ENCODE results near the gene TMEM72.

DNA sequence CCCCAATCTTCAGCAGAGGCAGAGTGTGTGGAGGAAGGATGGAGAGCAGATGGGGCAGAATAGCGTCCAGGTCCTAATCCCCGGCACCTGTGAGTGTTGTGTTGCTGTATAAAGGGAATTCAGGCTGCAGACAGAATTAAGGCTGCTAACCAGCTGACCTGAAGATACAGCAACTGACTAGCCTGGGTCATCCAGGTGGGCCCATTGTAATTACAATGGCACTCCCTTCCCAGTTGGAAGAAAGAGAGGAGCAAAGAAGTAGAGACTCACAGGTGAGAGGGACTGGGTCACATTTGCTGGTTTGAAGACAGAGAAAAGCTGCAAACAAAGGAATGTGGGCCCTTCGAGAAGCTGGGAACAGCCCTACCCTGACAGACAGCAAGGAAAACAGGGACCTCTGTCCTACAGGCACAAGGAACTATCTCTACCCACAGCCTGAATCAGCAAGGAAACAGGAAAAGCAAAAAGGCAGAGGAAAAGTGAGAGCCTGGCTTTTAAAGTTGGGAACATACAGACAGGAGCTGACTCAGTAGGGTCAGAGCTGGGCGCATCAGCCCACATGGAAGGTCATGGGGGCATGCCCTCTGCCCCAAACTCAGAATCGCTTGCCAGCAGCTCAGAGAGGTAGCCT lies 11.6 kb upstream of the TMEM72 start:
- TF ChIP-seq CTCF (IDR thresholded peaks at IDR 0.05; ENCODE audit: low read depth, low read length, missing input control), result no peak
- no peak for TF ChIP-seq SP1 (IDR thresholded peaks at IDR 0.05)
